CD4-positive, alpha-beta T cell treated with Interferon gamma for 1 hour (primary cell): Measurements from ENCODE around the gene DONSON.
A peak's percentile ranks its signal among the peaks of the same experiment; 100 is the strongest.

Experiments
- DNase-seq: peaks from one replicate; pipeline ENCODE4 v3.0.0-alpha.2; 2020

DONSON gene

DNA sequence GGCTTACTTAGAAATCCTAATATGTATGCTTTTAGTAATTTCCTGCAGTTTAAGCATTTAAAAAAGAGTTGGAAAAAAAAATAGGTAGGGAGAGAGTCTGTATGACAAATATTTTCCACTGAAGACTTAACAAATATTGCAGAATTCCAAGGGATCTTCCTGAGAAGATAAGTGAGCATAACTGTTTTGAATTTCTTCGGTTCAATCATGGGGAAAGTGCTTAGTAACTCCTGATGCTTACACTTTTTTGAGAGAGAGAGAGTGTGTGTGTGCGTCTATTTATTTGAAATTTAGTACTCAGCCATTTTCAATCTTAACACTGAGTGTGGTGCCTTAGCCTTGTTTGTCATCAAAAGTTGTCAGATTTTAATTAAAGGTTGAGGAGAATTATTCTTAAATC, 27.1 kb downstream of the DONSON start:
- DNase-seq, result no peak

DNA sequence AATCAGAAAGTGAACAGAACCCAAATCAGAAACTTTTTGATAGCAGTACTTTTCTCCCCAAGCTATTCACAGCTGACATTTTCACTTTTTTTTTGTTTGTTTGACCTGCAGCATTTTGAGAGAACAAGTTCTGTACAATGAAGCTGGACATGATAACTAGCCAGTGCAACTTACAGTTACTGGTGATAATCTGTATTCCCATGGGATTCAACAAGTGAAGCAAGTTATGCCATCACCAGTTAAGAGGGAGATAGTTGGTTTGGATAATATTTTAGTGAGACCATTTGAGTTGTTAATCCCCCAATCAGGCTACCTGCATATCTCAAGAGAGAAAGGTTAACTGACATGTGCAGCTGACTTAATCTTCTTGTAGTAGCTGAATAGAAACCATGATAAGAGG, 27.5 kb downstream of the DONSON start:
- no peak for DNase-seq

DNA sequence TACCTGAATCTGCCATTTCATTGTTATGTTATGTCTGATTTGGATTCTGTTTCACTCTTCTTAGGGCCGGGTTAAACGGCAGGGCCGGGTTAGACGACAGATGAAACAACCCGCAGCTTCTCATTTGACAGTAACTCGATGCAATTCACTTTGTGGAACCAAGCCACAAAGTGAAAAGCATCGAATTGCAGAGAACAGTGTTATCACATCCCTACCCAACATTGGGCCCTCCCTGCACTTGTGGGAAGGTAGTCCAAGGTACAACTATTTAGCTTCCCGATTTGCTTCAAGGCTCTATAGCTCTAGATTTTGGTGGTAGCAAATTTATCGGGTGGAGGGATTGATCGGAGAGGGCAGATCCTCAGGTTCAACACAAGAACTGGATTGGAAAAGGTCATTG, 28.7 kb downstream of the DONSON start:
- no peak for DNase-seq

DNA sequence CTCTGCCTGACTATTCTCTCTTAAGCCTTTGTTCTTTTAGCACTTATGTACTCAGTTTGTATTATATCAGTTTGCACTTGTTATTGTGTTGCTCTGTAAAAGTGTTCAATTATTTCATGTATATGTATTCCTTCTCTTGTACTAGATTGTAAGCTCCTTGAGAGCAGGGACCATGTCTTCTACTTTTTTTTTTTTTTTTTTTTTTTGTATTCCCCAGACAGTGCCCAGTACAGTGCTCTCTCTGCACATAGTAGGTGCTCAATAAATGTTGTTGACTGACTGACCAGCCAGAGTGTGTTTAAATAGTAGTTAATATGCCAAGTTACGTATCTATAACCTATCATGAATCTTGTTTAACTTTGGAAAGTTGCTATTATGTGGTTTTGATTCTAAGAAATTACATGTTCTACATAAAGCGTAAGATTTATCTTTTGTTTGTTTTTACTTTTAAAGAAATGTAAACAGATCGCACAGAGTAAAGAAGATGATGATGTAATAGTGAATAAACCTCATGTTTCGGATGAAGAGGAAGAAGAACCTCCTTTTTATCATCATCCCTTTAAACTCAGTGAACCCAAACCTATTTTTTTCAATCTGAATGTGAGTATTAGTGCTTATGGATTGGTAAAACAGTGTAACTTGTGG, 29.6 kb downstream of the DONSON start:
- DNase-seq, result no peak

DNA sequence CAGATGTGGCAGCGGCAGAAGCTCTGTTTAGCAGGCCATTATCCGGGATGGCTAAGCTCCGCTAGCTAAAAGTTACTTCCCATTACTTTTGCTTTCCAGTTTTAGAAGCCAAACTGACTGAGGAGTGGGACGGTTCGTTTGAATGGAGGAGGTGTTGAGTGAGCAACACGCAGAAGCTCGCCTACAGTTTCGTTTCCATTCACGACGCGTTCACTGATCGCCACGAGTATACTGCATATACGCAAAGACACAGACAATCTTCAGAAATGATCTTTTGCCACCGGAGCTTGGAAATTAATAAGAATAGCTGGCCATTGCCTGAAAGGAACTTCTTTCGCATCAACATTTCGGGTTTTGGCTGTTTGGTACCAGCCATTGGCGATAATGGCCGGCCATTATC, 31.0 kb downstream of the DONSON start:
- DNase-seq, result no peak

DNA sequence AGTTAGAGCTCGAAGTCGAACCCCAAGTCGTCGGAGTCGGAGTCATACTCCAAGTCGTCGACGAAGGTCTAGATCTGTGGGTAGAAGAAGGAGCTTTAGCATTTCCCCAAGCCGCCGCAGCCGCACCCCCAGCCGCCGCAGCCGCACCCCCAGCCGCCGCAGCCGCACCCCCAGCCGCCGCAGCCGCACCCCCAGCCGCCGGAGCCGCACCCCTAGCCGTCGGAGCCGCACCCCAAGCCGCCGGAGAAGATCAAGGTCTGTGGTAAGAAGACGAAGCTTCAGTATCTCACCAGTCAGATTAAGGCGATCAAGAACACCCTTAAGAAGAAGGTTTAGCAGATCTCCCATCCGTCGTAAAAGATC, 33.5 kb downstream of the DONSON start:
- no peak for DNase-seq

DNA sequence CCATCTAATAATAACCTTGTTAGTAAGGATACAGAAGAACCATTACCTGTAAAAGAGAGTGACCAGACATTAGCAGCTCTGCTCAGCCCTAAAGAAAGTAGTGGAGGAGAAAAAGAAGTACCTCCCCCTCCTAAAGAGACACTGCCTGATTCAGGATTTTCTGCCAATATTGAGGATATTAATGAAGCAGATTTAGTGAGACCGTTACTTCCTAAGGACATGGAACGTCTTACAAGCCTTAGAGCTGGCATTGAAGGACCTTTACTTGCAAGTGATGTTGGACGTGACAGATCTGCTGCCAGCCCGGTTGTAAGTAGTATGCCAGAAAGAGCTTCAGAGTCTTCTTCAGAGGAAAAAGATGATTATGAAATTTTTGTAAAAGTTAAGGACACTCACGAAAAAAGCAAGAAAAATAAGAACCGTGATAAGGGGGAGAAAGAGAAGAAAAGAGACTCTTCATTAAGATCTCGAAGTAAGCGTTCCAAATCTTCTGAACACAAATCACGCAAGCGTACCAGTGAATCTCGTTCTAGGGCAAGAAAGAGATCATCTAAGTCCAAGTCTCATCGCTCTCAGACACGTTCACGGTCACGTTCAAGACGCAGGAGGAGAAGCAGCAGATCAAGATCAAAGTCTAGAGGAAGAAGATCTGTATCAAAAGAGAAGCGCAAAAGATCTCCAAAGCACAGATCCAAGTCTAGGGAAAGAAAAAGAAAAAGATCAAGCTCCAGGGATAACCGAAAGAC, 34.1 kb downstream of the DONSON start:
- no peak for DNase-seq

DNA sequence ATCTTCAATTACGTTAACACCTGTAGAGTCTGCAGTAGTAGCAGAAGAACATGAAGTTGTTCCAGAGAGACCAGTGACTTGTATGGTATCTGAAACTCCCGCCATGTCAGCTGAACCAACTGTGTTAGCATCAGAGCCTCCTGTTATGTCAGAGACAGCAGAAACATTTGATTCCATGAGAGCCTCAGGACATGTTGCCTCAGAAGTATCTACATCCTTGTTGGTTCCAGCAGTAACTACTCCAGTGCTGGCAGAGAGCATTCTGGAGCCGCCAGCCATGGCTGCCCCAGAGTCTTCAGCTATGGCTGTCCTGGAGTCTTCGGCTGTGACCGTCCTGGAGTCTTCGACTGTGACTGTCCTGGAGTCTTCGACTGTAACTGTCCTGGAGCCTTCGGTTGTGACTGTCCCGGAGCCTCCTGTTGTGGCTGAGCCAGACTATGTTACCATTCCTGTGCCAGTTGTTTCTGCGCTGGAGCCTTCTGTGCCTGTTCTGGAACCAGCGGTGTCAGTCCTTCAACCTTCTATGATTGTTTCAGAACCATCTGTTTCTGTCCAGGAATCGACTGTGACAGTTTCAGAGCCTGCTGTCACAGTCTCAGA, 35.4 kb downstream of the DONSON start:
- no peak for DNase-seq

DNA sequence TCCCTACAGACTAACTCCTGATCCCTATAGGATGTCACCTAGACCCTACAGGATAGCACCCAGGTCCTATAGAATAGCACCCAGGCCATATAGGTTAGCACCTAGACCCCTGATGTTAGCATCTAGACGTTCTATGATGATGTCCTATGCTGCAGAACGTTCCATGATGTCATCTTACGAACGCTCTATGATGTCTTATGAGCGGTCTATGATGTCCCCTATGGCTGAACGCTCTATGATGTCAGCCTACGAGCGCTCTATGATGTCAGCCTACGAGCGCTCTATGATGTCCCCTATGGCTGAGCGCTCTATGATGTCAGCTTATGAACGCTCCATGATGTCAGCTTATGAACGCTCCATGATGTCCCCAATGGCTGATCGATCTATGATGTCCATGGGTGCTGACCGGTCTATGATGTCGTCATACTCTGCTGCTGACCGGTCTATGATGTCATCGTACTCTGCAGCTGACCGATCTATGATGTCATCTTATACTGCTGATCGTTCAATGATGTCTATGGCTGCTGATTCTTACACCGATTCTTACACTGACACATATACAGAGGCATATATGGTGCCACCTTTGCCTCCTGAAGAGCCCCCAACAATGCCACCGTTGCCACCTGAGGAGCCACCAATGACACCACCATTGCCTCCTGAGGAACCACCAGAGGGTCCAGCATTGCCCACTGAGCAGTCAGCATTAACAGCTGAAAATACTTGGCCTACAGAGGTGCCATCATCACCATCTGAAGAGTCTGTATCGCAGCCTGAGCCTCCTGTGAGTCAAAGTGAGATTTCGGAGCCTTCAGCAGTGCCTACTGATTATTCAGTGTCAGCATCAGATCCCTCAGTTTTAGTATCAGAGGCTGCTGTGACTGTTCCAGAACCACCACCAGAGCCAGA, 36.1 kb downstream of the DONSON start:
- no peak for DNase-seq

DNA sequence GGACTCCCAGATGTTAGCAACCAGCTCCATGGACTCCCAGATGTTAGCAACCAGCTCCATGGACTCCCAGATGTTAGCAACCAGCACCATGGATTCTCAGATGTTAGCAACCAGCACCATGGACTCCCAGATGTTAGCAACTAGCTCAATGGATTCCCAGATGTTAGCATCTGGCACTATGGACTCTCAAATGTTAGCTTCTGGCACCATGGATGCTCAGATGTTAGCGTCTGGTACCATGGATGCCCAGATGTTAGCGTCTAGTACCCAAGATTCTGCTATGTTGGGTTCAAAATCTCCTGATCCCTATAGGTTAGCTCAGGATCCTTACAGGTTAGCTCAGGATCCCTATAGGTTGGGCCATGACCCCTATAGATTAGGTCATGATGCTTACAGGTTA, 36.8 kb downstream of the DONSON start:
- DNase-seq, result no peak

DNA sequence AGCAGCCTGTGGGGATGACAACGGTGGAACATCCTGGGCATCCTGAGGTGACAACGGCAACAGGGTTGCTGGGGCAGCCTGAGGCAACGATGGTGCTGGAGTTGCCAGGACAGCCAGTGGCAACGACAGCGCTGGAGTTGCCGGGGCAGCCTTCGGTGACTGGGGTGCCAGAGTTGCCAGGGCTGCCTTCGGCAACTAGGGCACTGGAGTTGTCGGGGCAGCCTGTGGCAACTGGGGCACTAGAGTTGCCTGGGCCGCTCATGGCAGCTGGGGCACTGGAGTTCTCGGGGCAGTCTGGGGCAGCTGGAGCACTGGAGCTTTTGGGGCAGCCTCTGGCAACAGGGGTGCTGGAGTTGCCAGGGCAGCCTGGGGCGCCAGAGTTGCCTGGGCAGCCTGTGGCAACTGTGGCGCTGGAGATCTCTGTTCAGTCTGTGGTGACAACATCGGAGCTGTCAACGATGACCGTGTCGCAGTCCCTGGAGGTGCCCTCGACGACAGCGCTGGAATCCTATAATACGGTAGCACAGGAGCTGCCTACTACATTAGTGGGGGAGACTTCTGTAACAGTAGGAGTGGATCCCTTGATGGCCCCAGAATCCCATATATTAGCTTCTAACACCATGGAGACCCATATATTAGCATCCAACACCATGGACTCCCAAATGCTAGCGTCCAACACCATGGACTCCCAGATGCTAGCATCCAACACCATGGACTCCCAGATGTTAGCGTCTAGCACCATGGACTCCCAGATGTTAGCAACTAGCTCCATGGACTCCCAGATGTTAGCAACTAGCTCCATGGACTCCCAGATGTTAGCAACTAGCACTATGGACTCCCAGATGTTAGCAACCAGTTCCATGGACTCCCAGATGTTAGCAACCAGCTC, 37.5 kb downstream of the DONSON start:
- DNase-seq, result no peak

DNA sequence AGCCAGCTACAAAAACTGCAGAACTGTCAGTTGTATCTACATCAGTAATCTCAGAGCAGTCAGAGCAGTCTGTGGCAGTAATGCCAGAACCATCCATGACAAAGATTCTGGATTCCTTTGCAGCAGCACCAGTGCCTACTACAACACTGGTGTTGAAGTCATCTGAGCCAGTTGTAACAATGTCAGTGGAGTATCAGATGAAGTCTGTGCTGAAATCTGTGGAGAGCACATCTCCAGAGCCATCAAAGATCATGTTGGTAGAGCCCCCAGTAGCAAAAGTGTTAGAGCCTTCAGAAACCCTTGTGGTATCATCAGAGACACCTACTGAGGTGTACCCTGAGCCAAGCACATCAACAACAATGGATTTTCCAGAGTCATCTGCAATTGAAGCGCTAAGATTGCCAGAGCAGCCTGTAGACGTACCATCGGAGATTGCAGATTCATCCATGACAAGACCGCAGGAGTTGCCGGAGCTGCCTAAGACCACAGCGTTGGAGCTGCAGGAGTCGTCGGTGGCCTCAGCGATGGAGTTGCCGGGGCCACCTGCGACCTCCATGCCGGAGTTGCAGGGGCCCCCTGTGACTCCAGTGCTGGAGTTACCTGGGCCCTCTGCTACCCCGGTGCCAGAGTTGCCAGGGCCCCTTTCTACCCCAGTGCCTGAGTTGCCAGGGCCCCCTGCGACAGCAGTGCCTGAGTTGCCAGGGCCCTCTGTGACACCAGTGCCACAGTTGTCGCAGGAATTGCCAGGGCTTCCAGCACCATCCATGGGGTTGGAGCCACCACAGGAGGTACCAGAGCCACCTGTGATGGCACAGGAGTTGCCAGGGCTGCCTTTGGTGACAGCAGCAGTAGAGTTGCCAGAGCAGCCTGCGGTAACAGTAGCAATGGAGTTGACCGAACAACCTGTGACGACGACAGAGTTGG, 38.4 kb downstream of the DONSON start:
- DNase-seq, result no peak

DNA sequence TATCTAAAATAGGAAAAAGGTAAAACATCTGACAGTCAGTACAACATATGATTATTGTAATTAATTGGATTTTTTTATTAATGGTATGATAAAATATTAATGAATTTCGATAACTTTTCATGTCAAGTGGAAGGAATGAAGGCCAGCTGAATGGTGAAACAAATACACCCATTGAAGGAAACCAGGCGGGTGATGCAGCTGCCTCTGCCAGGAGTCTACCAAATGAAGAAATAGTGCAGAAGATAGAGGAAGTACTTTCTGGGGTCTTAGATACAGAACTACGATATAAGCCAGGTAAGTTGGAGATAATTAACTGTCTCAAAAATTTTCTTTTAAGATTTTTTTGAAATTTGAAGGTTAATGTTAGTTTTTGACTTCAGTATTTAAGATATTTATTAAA, 42.4 kb downstream of the DONSON start:
- no peak for DNase-seq

DNA sequence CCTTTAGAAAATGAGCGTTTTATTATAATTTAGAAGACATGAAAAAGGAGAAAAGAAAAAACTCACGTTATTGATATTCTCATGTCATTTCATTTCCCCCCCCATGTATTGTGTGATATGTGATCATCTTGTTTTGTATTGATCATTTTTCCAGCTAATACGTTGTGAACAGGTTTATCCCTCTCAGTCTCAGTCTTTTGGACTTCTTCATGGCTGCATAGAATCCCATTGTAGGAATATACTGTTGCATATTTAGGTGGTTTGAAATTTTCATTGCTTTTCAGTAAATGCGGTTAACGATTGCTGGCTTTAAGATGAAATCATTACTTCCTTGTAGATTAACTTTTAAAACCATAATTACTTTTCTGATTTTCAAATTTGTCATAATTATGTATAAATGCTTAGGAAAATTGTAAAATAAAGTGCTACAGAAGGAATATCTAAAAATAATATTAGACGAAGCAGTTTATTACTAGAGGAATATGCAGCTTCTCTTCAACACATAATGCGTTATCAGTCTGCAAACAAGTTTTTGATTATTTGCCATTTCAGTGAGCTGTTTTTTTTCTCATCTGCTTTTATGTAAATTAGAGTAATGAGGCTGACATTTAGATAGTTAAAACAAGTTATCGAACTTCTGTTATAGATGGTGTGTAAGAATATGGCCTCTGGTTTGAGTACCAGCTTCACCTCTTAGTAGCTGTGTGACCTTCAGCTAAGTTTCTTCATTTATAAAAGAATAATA, 43.9 kb downstream of the DONSON start:
- no peak for DNase-seq

DNA sequence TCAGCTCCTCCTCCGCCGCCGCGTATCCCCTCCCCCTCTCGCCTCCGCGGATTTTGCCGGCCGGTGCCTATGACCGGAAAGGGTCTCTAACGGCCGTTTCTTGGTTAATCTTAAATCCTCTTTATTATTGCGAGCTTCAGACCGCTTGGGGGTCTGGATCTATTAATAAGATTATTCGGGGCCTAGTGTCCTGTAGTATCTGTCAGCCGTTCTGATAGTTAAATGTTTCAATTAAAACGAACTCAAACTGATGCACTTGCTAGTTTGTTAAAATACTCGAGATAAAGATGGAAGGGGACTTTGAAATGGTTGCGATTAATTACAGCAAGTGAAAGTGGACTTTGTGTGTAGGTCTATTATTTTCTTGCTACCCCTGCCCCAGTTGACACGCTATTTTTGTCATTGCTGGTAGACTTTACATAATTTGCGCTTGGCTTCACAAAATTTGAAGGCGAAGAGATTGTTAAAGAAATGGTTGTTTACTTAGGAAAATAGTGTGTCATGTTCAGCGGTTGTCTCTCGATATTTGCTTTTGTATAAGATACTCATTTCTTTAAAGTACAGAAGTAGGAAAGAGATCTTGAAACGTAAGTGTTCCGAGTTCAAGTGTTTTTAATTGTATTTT, 44.9 kb downstream of the DONSON start:
- DNase-seq, result peak; percentile 61

DNA sequence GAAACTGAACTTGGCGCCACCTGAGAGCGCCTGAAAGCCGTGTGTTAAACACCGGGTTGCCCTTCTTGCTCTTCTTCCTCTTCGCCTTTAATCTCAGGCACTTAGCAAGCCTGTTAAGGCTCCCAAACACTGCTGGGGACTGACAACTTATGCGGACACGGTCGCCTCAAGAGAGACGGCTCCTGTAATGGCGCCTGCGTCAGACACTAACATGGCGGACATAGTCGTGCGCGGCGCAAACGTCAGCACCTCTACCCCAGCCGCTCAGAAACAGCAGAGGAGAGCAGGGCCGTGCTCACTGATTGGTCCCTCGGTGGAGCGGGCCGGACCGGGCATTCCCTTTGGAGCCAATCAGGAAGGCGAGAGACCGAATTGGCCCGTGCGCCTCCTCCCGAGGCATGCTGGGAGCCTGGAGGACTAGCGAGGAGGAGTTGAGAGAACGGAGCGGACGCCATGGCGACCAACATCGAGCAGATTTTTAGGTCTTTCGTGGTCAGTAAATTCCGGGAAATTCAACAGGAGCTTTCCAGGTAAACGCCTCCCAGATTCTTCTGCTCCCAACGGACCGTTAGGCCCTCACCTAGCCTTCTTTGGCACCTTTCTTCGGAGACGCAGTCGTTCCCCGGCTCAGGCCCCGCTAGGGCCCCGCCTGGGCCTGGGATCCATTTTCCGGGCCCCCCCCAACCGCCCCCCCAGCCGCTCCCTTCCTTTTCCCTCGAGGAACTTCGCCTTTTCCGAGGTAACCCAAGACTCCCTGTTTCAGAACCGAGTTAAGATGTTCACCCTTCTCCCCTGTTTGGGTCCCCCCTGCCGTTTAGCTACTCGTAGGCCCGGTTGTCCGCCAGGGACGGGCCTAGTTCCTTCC, 45.6 kb downstream of the DONSON start, which contains the start of gene SON:
Gene SON (plus strand): TSS at position 399 of the 865 bp plus-strand sequence. CDS start 55 bp downstream, at position 454.
- DNase-seq, result peak; percentile 98

DNA sequence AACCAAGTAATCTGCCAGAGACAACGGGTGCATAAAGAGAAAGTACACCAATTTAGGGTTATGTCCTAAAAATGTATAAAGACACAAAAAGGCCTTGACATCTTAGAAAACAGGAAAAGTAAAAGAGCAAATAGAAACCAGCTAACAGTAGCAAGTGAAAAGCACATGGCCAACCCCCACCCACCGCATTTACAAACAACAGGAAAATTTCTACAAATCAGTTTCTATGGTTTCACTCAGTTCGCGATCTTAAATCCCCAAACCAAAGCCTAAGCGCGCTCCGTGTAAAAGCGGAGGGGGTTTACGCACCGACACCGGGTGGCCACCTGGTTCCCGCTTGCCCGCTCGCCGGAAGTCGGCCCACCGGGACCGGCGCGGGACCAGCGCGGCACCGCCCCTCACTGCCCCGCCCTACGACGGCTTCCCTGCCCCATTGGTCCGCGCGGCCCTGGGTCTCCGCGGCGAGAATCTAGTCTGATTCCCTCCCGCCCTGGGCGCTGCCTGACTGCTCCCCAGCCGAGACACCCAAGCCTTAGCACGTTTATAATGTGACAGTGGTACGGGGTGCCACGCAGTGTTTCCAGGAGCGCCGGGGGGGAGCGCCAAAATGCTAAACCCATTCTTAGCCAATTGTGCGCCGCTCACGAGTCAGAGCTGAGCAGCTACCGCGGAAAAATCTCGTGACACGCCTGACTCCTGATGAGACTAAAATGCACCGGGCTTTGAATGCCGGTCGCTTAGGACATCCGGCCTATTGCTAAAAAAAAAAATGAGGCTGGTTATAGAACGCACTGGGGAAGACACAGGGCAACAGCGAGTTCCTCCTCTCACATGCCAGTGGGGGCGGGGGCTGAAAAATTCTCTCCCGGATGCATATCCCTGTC, 46.5 kb downstream of the DONSON start, which contains the start of gene GART:
Gene GART (minus strand): TSS at position 362 of the 884 bp plus-strand sequence. CDS start 2,802 bp downstream, outside the sequence.
- peak; percentile 81 for DNase-seq
